K562 (cell line): ENCODE results near the gene PSMB7. TPM values are rescaled to one million over a fixed set of nuclear protein-coding genes. Genes with fewer than 3 reads are reported as not detected.

Source experiments
- CBX3 ChIP-seq, 2 experiments: IDR thresholded peaks; 1 replicate in 1 of 2; 2 replicates in 1 of 2; pipeline ENCODE4 v1.6.1; 2012; ENCODE audit warnings: inconsistent platforms in 2 of 2, low read length in 2 of 2, borderline replicate concordance in 1 of 2, control low read depth in 1 of 2
- DACH1 ChIP-seq: fragments of 450-650 bp; IDR thresholded peaks from 2 replicates; pipeline ENCODE4 v1.6.1; 2018; ENCODE audit not compliant: partially characterized antibody
- DPF2 ChIP-seq: fragments of 450-650 bp; IDR thresholded peaks from 2 replicates; pipeline ENCODE4 v1.6.1; 2016
- GATA2 ChIP-seq: sonication (generic); formaldehyde crosslinking; IDR thresholded peaks from 2 replicates; pipeline ENCODE4 v1.4.0; 2020; ENCODE audit warnings: mild to moderate bottlenecking, missing genetic modification reagents
- HEY1 ChIP-seq: fragments of 250-450 bp; sonication (Bioruptor Pico); IDR thresholded peaks from 2 replicates; pipeline ENCODE4 v1.5.0; 2020; ENCODE audit warnings: mild to moderate bottlenecking, moderate library complexity, borderline replicate concordance
- JUN ChIP-seq, 2 experiments: sonication (generic) in 1 of 2; formaldehyde crosslinking in 1 of 2; IDR thresholded peaks; 2 replicates each; pipeline versions ENCODE4 v1.6.1 to v1.8.0; 2012 to 2022; ENCODE audit warnings: borderline replicate concordance in 2 of 2, mild to moderate bottlenecking in 2 of 2, improper control_type of control experiment in 1 of 2, low read depth in 1 of 2, low read length in 1 of 2, missing genetic modification reagents in 1 of 2
- KDM5B ChIP-seq: fragments of 200-600 bp; sonication (generic); IDR thresholded peaks from 2 replicates; pipeline ENCODE4 v1.6.1; 2012; ENCODE audit warnings: low read depth, mild to moderate bottlenecking, moderate library complexity, low read length, control low read depth, inconsistent platforms; ENCODE audit not compliant: insufficient replicate concordance
- MYC ChIP-seq, 2 experiments: fragments of 250-450 bp in 1 of 2; sonication (Bioruptor Pico) in 1 of 2; IDR thresholded peaks; 2 replicates each; pipeline versions ENCODE4 v1.5.1 to v1.6.1; 2012 to 2021; ENCODE audit warnings: low read depth in 2 of 2, borderline replicate concordance in 1 of 2, improper control_type of control experiment in 1 of 2, low read length in 1 of 2, mild to moderate bottlenecking in 1 of 2, moderate library complexity in 1 of 2
- NFATC3 ChIP-seq: fragments of 450-650 bp; IDR thresholded peaks from 2 replicates; pipeline ENCODE4 v1.6.1; 2017; ENCODE audit warnings: mild to moderate bottlenecking
- PCBP2 ChIP-seq: fragments of 200-400 bp; formaldehyde crosslinking; IDR thresholded peaks from 2 replicates; pipeline ENCODE4 v1.6.1; 2018; ENCODE audit warnings: low read length, low read depth, mild to moderate bottlenecking, moderate library complexity; ENCODE audit not compliant: poor library complexity, severe bottlenecking
- PHB2 ChIP-seq: fragments of 450-650 bp; IDR thresholded peaks from 2 replicates; pipeline ENCODE4 v1.6.1; 2017; ENCODE audit warnings: low read depth
- SMARCB1 ChIP-seq: IDR thresholded peaks from 2 replicates; pipeline ENCODE4 v1.6.1; 2011; ENCODE audit warnings: improper control_type of control experiment, low read depth; ENCODE audit not compliant: insufficient read length
- SPI1 ChIP-seq: IDR thresholded peaks from 2 replicates; pipeline ENCODE4 v1.6.1; 2011; ENCODE audit warnings: low read depth, low read length, control low read depth, borderline replicate concordance
- TAF15 ChIP-seq: fragments of 200-400 bp; formaldehyde crosslinking; IDR thresholded peaks from 2 replicates; pipeline ENCODE4 v1.6.1; 2017; ENCODE audit warnings: mild to moderate bottlenecking, low read depth, low read length, moderate library complexity
- TCF7L2 ChIP-seq: fragments of 150-350 bp; IDR thresholded peaks from 2 replicates; pipeline ENCODE4 v1.6.1; 2016; ENCODE audit warnings: low read depth, mild to moderate bottlenecking, low read length, moderate library complexity
- ZNF431 ChIP-seq: sonication (generic); formaldehyde crosslinking; IDR thresholded peaks from 2 replicates; pipeline ENCODE4 v1.8.0; 2022; ENCODE audit warnings: mild to moderate bottlenecking, missing genetic modification reagents
- ZNF57 ChIP-seq: fragments of 450-650 bp; formaldehyde crosslinking; IDR thresholded peaks from 2 replicates; pipeline ENCODE4 v1.4.0; 2020; ENCODE audit warnings: mild to moderate bottlenecking, moderate library complexity
- polyA plus RNA-seq, 8 experiments: library from polyadenylated mRNA; depleted of rRNA in 4 of 8; stranded (reverse) in 5 of 8; unstranded in 3 of 8; fragments of >200 nt; fragmentation: Nextera tagmentation in 2 of 8; fragmentation: Illumina TruSeq in 1 of 8; extraction: Ambion mirVana in 2 of 8; extraction: Trizol in 1 of 8; gene quantifications; 2 replicates each; pipeline versions ENCODE4 v1.2.1 to v1.2.3, GENCODE V29; 2011 to 2014; ENCODE audit warnings: inconsistent platforms in 1 of 8, missing spikeins in 1 of 8
- total RNA-seq, 7 experiments: library from RNA; depleted of rRNA in 6 of 7; stranded (reverse); fragments of >200 nt in 6 of 7; fragmentation: Illumina TruSeq in 2 of 7; extraction: Trizol in 2 of 7; gene quantifications; 2 replicates each; pipeline versions ENCODE4 v1.2.1 to v1.2.3, GENCODE V29; 2011 to 2021; ENCODE audit warnings: low replicate concordance in 1 of 7
- TF ChIP-seq, protein P1 (sequence below): fragments of 450-650 bp; formaldehyde crosslinking; conservative IDR thresholded peaks from 2 replicates; pipeline ENCODE4 v1.4.0; 2022; ENCODE audit warnings: mild to moderate bottlenecking, missing genetic modification characterization
- TF ChIP-seq, protein P2 (sequence below): sonication (generic); formaldehyde crosslinking; IDR thresholded peaks from 2 replicates; pipeline ENCODE4 v1.8.1; 2023; ENCODE audit warnings: mild to moderate bottlenecking, missing genetic modification reagents
- TF ChIP-seq, protein P3 (sequence below): fragments of 450-650 bp; formaldehyde crosslinking; IDR thresholded peaks from 2 replicates; pipeline ENCODE4 v1.4.0; 2020; ENCODE audit warnings: mild to moderate bottlenecking, moderate library complexity
- TF ChIP-seq, protein P4 (sequence below): fragments of 250-450 bp; sonication (Bioruptor Pico); IDR thresholded peaks from 2 replicates; pipeline ENCODE4 v1.5.1; 2021; ENCODE audit warnings: mild to moderate bottlenecking

Gene PSMB7
- total and polyA plus RNA-seq, 9 of the 15 experiments (the other 6 are each of a cell fraction or from before 2014, with no cell fraction given), result 321 to 978 (median 407) TPM

DNA sequence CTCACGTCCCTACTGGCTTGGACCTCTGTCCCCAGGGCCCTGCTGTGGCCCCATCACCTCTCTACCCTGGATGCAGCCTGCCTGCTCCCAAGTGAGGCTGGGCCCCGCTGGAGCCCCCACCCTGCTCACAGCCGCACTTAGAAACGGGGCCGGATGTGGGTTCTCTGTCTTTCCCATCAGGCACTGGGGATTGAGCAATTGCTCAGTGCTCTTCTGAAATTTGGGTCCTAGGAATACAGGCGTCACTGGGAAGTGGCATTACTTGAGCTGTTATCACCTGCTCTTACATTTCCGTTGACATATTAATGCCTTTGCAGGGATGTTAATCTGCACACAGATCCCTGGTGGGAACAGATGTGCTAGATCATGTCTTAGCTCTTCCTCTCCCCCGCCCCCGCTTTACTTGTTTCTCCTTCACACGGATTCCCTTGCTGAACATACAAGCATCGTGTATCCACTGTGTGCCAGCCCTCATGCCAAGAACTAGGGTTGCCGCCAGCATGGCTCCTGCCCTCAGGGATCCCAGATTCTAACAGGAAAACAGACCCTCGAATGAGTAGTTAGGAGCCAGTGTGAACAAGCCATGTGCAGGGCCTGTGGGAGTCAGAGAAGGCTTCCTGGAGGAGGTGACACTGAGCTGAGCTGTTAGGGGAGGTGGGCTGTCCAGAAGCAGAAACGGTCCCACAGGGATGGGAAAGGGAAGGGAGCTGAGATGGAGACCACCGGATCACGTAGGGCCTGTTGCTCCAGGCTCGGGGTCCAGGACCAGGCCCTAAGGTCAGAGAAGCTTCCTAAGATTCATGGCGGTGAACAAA is 92.4 kb downstream of the PSMB7 start (continued):
- TF ChIP-seq SPI1 (no peak), GATA2 (CRISPR knock-in tag) (no peak), ZNF431 (CRISPR knock-in tag) (no peak), PHB2 (no peak), CBX3 (IDR thresholded peaks at IDR 0.05; ENCODE audit: borderline replicate concordance in 1 of 2, low read length in 2 of 2) (no peak), SMARCB1 (no peak), HEY1 (CRISPR knock-in tag) (no peak), DPF2 (peak; percentile 65), TAF15 (no peak), DACH1 (no peak), KDM5B (no peak), JUN (IDR thresholded peaks at IDR 0.05; ENCODE audit: borderline replicate concordance, low read depth, low read length) (no peak), JUN (CRISPR knock-in tag; IDR thresholded peaks at IDR 0.05; ENCODE audit: borderline replicate concordance) (no peak), TCF7L2 (no peak), ZNF57 (CRISPR knock-in tag) (no peak), NFATC3 (no peak), PCBP2 (no peak), MYC (IDR thresholded peaks at IDR 0.05; ENCODE audit: low read depth, low read length) (no peak), MYC (CRISPR knock-in tag; IDR thresholded peaks at IDR 0.05; ENCODE audit: borderline replicate concordance, low read depth) (no peak)
- TF ChIP-seq, protein P1, sequence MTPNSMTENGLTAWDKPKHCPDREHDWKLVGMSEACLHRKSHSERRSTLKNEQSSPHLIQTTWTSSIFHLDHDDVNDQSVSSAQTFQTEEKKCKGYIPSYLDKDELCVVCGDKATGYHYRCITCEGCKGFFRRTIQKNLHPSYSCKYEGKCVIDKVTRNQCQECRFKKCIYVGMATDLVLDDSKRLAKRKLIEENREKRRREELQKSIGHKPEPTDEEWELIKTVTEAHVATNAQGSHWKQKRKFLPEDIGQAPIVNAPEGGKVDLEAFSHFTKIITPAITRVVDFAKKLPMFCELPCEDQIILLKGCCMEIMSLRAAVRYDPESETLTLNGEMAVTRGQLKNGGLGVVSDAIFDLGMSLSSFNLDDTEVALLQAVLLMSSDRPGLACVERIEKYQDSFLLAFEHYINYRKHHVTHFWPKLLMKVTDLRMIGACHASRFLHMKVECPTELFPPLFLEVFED (CRISPR knock-in tag), result no peak
- TF ChIP-seq, protein P2, sequence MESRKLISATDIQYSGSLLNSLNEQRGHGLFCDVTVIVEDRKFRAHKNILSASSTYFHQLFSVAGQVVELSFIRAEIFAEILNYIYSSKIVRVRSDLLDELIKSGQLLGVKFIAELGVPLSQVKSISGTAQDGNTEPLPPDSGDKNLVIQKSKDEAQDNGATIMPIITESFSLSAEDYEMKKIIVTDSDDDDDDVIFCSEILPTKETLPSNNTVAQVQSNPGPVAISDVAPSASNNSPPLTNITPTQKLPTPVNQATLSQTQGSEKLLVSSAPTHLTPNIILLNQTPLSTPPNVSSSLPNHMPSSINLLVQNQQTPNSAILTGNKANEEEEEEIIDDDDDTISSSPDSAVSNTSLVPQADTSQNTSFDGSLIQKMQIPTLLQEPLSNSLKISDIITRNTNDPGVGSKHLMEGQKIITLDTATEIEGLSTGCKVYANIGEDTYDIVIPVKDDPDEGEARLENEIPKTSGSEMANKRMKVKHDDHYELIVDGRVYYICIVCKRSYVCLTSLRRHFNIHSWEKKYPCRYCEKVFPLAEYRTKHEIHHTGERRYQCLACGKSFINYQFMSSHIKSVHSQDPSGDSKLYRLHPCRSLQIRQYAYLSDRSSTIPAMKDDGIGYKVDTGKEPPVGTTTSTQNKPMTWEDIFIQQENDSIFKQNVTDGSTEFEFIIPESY (CRISPR knock-in tag), result no peak
- TF ChIP-seq, protein P3, sequence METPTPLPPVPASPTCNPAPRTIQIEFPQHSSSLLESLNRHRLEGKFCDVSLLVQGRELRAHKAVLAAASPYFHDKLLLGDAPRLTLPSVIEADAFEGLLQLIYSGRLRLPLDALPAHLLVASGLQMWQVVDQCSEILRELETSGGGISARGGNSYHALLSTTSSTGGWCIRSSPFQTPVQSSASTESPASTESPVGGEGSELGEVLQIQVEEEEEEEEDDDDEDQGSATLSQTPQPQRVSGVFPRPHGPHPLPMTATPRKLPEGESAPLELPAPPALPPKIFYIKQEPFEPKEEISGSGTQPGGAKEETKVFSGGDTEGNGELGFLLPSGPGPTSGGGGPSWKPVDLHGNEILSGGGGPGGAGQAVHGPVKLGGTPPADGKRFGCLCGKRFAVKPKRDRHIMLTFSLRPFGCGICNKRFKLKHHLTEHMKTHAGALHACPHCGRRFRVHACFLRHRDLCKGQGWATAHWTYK, result no peak
- TF ChIP-seq, protein P4, sequence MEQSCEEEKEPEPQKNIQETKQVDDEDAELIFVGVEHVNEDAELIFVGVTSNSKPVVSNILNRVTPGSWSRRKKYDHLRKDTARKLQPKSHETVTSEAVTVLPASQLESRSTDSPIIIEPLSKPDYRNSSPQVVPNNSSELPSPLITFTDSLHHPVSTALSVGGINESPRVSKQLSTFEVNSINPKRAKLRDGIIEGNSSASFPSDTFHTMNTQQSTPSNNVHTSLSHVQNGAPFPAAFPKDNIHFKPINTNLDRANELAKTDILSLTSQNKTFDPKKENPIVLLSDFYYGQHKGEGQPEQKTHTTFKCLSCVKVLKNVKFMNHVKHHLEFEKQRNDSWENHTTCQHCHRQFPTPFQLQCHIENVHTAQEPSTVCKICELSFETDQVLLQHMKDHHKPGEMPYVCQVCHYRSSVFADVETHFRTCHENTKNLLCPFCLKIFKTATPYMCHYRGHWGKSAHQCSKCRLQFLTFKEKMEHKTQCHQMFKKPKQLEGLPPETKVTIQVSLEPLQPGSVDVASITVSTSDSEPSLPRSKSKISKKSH (CRISPR knock-in tag), result no peak
